LNCAP (cell line): ENCODE data around the gene MARCHF3.

Source experiments
- TF ChIP-seq, protein P1 (sequence below): fragments of 450-650 bp; IDR thresholded peaks from 2 replicates; pipeline ENCODE4 v1.5.1; 2017; ENCODE audit warnings: mild to moderate bottlenecking

MARCHF3 gene

DNA sequence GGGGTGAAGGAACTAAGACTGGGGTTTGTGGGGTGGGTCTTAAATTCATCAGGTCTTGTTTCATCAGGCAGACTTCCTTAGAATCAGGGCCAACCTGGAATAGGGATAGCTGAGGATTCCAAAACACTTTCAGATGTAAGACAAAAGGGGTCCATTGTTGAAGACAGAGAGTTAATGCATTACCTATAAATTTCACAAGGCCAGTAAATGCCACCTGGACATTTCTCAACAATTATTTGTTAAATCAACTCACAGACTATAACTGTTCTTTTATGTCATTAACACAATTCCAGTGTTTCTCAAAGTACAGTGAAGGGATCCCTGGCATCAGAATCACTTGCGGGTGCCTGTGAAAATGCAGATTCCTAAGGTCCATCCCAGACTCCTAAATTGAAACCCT, 2.8 kb downstream of the MARCHF3 start:
- TF ChIP-seq, protein P1, sequence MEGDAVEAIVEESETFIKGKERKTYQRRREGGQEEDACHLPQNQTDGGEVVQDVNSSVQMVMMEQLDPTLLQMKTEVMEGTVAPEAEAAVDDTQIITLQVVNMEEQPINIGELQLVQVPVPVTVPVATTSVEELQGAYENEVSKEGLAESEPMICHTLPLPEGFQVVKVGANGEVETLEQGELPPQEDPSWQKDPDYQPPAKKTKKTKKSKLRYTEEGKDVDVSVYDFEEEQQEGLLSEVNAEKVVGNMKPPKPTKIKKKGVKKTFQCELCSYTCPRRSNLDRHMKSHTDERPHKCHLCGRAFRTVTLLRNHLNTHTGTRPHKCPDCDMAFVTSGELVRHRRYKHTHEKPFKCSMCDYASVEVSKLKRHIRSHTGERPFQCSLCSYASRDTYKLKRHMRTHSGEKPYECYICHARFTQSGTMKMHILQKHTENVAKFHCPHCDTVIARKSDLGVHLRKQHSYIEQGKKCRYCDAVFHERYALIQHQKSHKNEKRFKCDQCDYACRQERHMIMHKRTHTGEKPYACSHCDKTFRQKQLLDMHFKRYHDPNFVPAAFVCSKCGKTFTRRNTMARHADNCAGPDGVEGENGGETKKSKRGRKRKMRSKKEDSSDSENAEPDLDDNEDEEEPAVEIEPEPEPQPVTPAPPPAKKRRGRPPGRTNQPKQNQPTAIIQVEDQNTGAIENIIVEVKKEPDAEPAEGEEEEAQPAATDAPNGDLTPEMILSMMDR = no peak

DNA sequence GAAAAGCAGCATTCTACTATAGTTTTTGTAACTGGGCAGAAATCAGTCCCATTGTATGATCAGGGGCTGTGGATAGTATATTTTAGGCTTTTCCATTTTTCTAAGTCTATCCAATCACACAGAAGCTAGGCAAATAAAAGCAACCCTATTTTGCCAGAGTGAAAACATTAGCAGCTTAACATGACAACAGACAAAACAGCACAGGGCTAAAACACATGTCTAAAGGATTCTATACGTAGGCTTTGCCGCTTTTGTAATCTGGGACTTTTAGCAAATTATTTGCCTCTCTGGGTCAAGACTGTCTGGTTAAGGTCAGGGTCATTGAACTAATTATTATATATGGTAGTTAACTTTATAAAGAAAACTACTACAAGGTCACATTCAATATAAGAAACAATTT, 4.2 kb downstream of the MARCHF3 start:
- TF ChIP-seq, protein P1 = no peak

DNA sequence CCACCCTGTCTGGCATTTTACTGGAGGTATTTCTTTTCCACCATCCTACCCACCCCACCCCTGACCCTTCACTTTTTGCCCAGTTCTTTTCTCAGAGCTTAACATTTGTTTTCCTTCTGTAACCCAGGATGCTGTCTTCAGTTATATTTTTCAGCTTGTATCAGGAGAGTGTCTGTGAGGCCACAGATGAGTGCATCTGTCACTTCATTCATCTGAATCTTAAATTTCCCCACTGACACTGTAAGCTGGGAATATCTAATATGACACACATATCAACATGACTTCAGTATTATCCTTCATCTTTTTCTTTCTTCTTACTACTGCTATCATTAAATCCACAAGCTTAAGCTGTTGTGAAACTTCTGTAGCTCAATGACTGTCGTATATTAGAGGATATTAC, 4.9 kb downstream of the MARCHF3 start:
- TF ChIP-seq, protein P1 = no peak

DNA sequence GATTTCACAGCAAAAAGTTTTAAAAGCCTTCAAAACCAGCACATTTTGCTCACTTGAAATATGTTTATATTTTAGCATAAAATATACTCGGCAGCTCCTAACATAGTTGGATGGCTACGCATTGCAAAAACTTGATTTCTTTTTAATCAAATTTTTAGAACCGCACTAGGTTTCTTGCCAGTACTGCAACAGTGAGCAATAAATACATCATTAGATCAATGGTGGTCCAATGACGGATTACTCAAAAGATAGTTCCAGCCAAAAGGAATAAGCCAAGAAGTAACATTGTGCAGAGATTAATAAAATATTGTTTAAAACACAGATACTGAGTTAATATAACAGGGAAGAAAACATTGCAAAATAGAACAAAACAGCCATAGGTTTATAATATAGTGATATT, 5.5 kb downstream of the MARCHF3 start:
- TF ChIP-seq, protein P1 = no peak

DNA sequence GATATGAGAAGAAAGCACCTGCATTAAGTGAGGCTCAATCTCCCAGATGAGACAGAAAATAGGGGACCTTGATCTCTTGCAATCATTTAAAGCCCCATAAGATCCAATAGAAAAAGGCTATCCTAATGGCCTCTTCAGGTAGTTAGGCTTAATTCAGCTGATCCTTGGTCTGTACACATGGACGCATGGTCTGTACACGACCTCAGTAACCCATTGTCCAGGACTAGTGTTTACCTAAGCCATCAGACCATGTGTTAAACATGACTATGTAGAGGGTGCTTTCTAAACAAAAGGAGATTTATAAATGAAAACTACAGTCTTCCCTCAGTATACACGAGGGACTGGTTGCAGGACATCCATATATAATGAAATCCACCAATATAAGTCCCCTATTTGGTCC, 7.5 kb downstream of the MARCHF3 start:
- TF ChIP-seq, protein P1 = no peak

DNA sequence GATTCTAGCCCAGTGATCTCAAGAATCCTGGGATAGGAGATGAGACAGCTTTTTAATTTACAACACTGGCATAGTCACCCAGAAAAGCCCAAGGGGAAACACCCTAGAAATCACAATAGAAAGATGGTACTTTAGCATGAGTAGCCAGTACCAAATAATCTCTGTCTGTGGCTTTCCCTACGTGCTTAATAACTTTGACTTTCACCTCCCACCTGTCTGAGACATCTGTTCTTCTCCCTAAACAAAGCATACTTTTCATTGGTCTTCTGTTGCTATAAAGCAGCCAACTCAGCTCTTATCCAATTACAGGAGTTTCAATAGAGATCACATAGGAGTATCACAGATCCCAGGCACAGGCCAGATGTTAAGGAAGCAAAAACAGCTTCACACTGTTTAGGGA, 10.4 kb downstream of the MARCHF3 start:
- TF ChIP-seq, protein P1 = no peak

DNA sequence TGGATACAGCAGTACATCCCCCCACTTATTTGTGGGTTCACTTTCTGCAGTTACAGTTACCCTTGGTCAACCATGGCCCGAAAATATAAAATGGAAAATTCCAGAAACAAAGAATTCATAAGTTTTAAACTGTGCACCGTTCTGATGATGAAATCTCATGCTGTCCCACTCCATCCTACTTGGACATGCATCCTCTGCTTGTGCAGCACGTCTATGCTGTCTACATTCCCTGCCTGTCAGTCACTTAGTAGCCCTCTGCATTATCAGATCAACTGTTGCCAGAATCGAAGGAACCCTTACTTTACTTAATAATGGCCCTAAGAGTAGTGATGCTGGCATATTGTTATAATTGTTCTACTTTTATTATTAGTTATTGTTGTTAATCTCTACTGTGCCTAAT, 14.6 kb downstream of the MARCHF3 start:
- TF ChIP-seq, protein P1 = no peak

DNA sequence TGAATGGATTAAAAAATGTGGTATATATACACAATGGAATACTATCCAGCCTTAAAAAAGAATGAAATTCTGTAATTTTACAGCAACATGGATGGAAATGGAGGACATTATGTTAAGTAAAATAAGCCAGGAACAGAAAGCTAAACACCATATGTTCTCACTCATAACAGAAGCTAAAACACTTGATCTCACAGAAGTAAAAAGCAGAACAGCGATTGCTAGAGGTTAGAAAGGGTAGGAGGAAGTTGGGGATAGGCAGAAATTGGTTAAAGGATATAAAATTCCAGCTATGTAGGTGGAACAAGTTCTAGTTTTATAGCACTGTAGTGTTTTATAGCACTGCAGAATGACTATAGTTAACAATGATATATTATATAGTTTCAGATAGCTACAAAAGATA, 15.8 kb downstream of the MARCHF3 start:
- TF ChIP-seq, protein P1 = no peak
